ENCODE measurements around the gene RCOR1. TPM values are rescaled to one million over a fixed set of nuclear protein-coding genes. Genes with fewer than 3 reads are reported as not detected.

RCOR1 gene
- total and polyA plus RNA-seq, 2 of the 4 experiments (the other 2 are of a cell fraction), result 9.0 to 11.2 TPM

DNA sequence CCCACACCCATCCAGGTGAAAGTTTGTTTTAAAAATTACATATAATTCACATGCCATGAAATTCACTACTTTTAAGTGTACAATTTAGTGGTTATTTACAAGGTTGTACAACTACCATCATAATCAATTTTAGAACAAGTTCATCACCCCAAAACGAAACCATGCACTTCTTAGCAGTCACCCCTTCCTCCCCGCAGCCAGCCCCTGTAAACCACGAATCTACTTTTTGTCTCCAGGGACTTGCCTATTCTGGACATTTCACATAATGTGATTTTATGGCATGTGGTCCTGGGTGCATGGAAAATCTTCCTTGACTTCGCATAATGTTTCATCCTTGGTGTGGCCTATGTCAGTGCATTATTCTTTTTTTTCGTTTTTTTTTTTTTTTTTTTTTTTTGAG is 165.6 kb downstream of the RCOR1 start:
- no peak for ATAC-seq (ENCODE audit: low read depth)
- POLR2A ChIA-PET (ENCODE audit: unreplicated experiment), result no interaction called here
- intact Hi-C loops (cut with micrococcal nuclease), result no loop called here

More for the DNA sequence above, 165.6 kb downstream of the RCOR1 start:
- H3K4ac ChIP-seq (ENCODE audit: low read depth, low read length), result no peak overlapping the region
- no peaks in the 10 kb centered on the region; the same call in 1 of the 2 replicates for H3K9me1 ChIP-seq (ENCODE audit: insufficient read depth, low read length)
- H3K4me2 ChIP-seq (ENCODE audit: low read depth, low read length), result no peak overlapping the region
- no peak overlapping the region for H3K9ac ChIP-seq (ENCODE audit: low read depth, low read length)
- in situ Hi-C loops (cut with MboI; ENCODE audit: low sequenced_read_pairs), result no loop called here
- no peak for DNase-seq
- no peaks in the 10 kb centered on the region for H3K4me1 ChIP-seq (ENCODE audit: control insufficient read depth, insufficient read depth, low read length)
- no peak overlapping the region for H4K8ac ChIP-seq (ENCODE audit: low read depth in 2 of 2, low read length in 2 of 2)
- H2AFZ ChIP-seq (replicated peaks; ENCODE audit: low read length, poor library complexity), result no peak overlapping the region
- TF ChIP-seq RCOR1 (IDR thresholded peaks at IDR 0.05; ENCODE audit: insufficient replicate concordance, low read length), result no peak
- TF ChIP-seq RFX5 (IDR thresholded peaks at IDR 0.05; ENCODE audit: low read depth, low read length), result no peak
- TF ChIP-seq SMC3 (IDR thresholded peaks at IDR 0.05; ENCODE audit: low read depth, low read length), result no peak
- TF ChIP-seq MAFK (IDR thresholded peaks at IDR 0.05; ENCODE audit: low read depth, low read length), result no peak
- TF ChIP-seq BHLHE40 (IDR thresholded peaks at IDR 0.05; ENCODE audit: low read depth, low read length), result no peak
- TF ChIP-seq NFE2L2 (IDR thresholded peaks at IDR 0.05; ENCODE audit: low read depth, low read length), result no peak
- TF ChIP-seq, protein P1, sequence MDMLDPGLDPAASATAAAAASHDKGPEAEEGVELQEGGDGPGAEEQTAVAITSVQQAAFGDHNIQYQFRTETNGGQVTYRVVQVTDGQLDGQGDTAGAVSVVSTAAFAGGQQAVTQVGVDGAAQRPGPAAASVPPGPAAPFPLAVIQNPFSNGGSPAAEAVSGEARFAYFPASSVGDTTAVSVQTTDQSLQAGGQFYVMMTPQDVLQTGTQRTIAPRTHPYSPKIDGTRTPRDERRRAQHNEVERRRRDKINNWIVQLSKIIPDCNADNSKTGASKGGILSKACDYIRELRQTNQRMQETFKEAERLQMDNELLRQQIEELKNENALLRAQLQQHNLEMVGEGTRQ (IDR thresholded peaks at IDR 0.05; ENCODE audit: low read depth, low read length), result no peak
- TF ChIP-seq RAD21 (IDR thresholded peaks at IDR 0.05; ENCODE audit: low read length), result no peak
- no peak for TF ChIP-seq FOS (IDR thresholded peaks at IDR 0.05; ENCODE audit: low read depth, low read length)
- no peak for TF ChIP-seq MXI1 (IDR thresholded peaks at IDR 0.05; ENCODE audit: borderline replicate concordance, low read depth, low read length)
- TF ChIP-seq, protein P2, sequence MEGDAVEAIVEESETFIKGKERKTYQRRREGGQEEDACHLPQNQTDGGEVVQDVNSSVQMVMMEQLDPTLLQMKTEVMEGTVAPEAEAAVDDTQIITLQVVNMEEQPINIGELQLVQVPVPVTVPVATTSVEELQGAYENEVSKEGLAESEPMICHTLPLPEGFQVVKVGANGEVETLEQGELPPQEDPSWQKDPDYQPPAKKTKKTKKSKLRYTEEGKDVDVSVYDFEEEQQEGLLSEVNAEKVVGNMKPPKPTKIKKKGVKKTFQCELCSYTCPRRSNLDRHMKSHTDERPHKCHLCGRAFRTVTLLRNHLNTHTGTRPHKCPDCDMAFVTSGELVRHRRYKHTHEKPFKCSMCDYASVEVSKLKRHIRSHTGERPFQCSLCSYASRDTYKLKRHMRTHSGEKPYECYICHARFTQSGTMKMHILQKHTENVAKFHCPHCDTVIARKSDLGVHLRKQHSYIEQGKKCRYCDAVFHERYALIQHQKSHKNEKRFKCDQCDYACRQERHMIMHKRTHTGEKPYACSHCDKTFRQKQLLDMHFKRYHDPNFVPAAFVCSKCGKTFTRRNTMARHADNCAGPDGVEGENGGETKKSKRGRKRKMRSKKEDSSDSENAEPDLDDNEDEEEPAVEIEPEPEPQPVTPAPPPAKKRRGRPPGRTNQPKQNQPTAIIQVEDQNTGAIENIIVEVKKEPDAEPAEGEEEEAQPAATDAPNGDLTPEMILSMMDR (conservative IDR thresholded peaks at IDR 0.05; ENCODE audit: low read depth, low read length), result no peak
- TF ChIP-seq, protein P3, sequence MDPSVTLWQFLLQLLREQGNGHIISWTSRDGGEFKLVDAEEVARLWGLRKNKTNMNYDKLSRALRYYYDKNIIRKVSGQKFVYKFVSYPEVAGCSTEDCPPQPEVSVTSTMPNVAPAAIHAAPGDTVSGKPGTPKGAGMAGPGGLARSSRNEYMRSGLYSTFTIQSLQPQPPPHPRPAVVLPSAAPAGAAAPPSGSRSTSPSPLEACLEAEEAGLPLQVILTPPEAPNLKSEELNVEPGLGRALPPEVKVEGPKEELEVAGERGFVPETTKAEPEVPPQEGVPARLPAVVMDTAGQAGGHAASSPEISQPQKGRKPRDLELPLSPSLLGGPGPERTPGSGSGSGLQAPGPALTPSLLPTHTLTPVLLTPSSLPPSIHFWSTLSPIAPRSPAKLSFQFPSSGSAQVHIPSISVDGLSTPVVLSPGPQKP (IDR thresholded peaks at IDR 0.05; ENCODE audit: borderline replicate concordance, low read depth, low read length), result no peak
- no peak for TF ChIP-seq MAZ (IDR thresholded peaks at IDR 0.05; ENCODE audit: borderline replicate concordance, low read depth, low read length)
- no peak for TF ChIP-seq CHD1 (IDR thresholded peaks at IDR 0.05; ENCODE audit: low read depth, low read length)
- no peak for TF ChIP-seq CEBPB (IDR thresholded peaks at IDR 0.05; ENCODE audit: low read depth, low read length)
- no peak for TF ChIP-seq POLR2A (IDR thresholded peaks at IDR 0.05; ENCODE audit: low read depth, low read length)
- no peak overlapping the region for H3K23ac ChIP-seq (ENCODE audit: low read depth, low read length)
- no peaks in the 10 kb centered on the region; the same call in 1 of the 2 replicates for H4K20me1 ChIP-seq (ENCODE audit: insufficient read depth, low read length)
- BruUV-seq (replicated peaks), result no TSS peak
- no peak overlapping the region for H4K5ac ChIP-seq (ENCODE audit: low read depth, low read length)
- H2AK5ac ChIP-seq (ENCODE audit: low read depth, low read length), result no peak overlapping the region
- no peak overlapping the region for H3K27ac ChIP-seq (ENCODE audit: insufficient read depth, low read length)
- H2BK20ac ChIP-seq (ENCODE audit: low read depth, low read length), result no peak overlapping the region
- H3K56ac ChIP-seq (ENCODE audit: extremely low read depth, insufficient read depth, low read length), result no peak overlapping the region
- no peak overlapping the region for H3K14ac ChIP-seq (replicated peaks; ENCODE audit: low read depth, low read length)
- CTCF ChIA-PET, result interaction anchor here (0.5 kb wide), 1 partner anchor 13 kb away, joined by 3 read pairs; no protein-coding TSS in a partner anchor
- H2BK120ac ChIP-seq (ENCODE audit: low read depth, low read length), result no peak overlapping the region
- H2BK15ac ChIP-seq (ENCODE audit: low read depth, low read length), result no peak overlapping the region
- H2BK5ac ChIP-seq (ENCODE audit: low read depth, low read length, poor library complexity, severe bottlenecking), result no peak overlapping the region
- H3K36me3 ChIP-seq (ENCODE audit: control insufficient read depth, insufficient read depth, low read length), result no peaks in the 10 kb centered on the region
- H3K4me3 ChIP-seq (ENCODE audit: insufficient read depth, low read depth, low read length), result no peak overlapping the region
- no peak overlapping the region for H2AK9ac ChIP-seq (replicated peaks; ENCODE audit: low read depth, low read length, poor library complexity)
- WGBS, 2 experiments (ENCODE audit: extremely low coverage in 2 of 2, insufficient read length in 1 of 2), result no CpG with 5 or more reads among the region's 5 CpGs
- no peaks in the 10 kb centered on the region; the same call in 1 of the 2 replicates for H3K9me3 ChIP-seq (ENCODE audit: control insufficient read depth, insufficient read depth, low read length)
- no peak overlapping the region for H3K18ac ChIP-seq (ENCODE audit: low read depth, low read length)
- H3K27me3 ChIP-seq (ENCODE audit: control insufficient read depth, insufficient read depth, low read length), result peaks cover 15% of the 10 kb centered on the region
- dilution Hi-C loops (cut with HindIII; ENCODE audit: low sequenced_read_pairs, unreplicated experiment), result no loop called here
- no peaks in the 10 kb centered on the region for H3K79me1 ChIP-seq (ENCODE audit: low read depth in 1 of 2, low read length in 2 of 2)
- H4K91ac ChIP-seq (ENCODE audit: insufficient read depth, low read depth, low read length), result no peak overlapping the region
